HG02798 (cell line): ENCODE measurements around the gene DNAH3.
"Not testable (repeated sequence)": the region's sequence is repeated elsewhere in the genome, so short reads cannot be mapped to it uniquely, and the experiment has no call there.

Source experiments
- ATAC-seq: cut with Tn5 transposase; IDR thresholded peaks from one replicate; pipeline ENCODE4 v1.9.1; 2021; ENCODE audit warnings: mild to moderate bottlenecking; ENCODE audit not compliant: unreplicated experiment, poor library complexity

DNAH3 gene

GRCh38 chr16:20949660-20950059, 201.0 kb downstream of the DNAH3 start:
- ATAC-seq, result no peak

- ATAC-seq, result no peak
These were observed 202.2 kb downstream of the DNAH3 start for GRCh38 chr16:20948444-20948843.

DNA sequence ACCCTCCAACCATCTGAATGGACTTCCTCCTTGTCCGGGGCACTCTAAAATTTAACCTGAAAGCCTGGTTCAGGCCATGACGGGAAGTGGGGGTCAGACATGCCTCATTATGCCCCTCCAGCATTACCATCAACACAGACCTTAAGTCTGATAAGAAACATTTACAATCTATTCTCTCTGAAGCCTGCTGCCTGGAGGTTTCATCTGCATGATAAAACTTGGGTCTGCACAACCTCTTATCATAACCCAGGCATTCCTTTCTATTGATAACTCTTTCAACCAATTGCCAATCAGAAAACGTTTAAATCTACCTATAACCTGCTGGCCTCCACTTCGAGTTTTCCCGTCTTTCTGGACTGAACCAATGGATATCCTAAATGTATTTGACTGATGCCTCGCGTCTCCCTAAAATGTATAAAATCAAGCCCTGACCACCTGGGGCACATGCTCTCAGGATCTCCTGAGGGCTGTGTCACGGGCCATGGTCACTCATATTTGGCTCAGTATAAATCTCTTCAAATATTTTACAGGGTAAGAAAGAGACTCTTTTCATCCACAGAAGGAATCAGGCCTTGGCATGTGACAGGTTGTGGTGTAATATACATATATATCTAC, 204.5 kb downstream of the DNAH3 start:
- ATAC-seq, result no peak

DNA sequence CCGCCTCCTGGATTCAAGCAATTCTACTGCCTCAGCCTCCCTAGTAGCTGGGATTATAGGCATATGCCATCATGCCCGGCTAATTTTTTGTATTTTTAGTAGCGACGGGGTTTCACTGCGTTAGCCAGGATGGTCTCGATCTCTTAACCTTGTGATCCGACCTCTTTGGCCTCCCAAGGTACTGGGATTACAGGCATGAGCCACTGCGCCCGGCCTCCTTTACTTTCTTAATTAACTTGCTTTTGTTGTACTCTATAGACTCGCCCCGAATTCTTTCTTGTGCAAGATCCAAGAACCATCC, 205.1 kb downstream of the DNAH3 start:
- ATAC-seq, result not testable (repeated sequence)

GRCh38 chr16:20944861-20945574, 205.6 kb downstream of the DNAH3 start:
- no peak for ATAC-seq

GRCh38 chr16:20942256-20942655, 208.4 kb downstream of the DNAH3 start:
- no peak for ATAC-seq

- no peak for ATAC-seq
These were observed 209.1 kb downstream of the DNAH3 start for GRCh38 chr16:20941636-20941926.

GRCh38 chr16:20940871-20941635, 209.6 kb downstream of the DNAH3 start:
- no peak for ATAC-seq

GRCh38 chr16:20939611-20940010, 211.0 kb downstream of the DNAH3 start:
- ATAC-seq, result no peak

GRCh38 chr16:20938426-20938825, 212.2 kb downstream of the DNAH3 start:
- ATAC-seq, result no peak

DNA sequence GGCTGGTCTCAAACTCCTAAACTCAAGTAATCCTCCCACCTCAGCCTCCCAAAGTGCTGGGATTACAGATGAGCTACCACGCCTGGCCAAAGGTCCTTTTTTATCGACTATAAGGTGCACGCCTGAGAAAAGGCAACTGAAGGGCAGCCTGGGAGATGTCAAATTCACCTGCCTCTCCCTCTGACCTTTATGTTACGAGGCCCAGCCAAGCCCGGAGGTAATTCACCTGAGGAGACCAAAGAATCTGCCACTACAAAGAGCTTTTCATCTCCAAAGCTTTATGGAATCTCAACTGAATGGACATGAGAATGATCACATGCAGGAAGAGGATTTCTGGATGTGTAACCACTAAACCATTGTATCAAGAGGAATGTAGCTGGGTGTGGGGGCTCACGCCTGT, 212.9 kb downstream of the DNAH3 start:
- ATAC-seq, result no peak

GRCh38 chr16:20933589-20933988, 217.1 kb downstream of the DNAH3 start:
- ATAC-seq, result no peak

DNA sequence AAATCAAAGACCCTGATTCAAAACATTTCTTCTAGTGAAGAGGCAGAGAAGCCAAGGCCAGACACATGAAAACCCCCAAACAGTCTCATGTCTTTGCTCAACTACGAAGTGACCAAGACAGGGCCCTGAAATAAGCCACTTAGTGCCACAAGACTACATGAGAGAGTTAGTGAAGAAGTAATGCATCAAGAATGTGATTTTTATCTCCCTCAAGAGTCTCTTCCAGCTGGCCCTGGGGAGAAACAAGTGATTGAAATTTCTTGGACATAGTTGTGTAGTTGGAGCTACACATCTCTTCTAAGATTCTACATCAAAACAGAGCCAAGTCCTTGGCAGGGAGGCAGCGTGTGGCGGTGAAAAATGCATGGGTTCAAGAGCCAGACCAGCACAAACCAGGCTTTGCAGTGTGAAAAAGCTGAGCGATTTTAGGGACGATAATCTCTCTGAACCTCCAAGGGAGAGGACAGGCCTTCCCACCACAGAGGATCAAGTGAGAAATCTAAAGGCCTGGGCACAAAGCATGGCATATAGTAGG, 219.5 kb downstream of the DNAH3 start:
- ATAC-seq, result no peak

- no peak for ATAC-seq
These were observed 220.3 kb downstream of the DNAH3 start for GRCh38 chr16:20930365-20930690.

DNA sequence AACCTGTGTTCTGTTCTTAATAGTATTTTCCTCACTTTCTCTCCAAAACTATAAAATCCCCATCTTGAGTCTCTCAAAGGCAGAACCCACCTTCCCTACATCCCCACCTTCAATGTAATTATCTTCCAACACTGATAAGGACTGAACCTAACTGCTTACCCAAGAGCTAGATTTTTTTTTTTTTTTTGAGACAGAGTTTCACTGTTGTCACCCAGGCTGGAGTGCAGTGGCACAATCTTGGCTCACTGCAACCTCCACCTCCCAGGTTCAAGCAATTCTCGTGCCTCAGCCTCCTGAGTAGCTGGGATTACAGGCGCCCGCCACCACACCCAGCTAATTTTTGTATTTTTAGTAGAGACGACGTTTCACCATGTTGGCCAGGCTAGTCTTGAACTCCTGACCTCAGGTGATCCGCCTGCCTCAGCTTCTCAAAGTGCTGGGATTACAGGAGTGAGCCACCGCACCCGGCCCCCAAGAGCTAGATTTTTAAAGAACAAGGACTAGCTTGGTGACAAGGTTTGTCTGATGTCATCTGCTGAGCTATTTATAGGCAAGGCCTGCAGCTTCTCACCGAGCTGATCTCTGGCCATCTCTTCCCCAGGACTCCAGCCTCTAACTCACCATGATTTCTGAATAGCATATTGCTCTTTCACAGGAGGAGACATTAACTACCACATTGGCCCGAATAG, 220.8 kb downstream of the DNAH3 start:
- not testable (repeated sequence) for ATAC-seq

GRCh38 chr16:20928774-20929411, 221.8 kb downstream of the DNAH3 start:
- peak; percentile 64 for ATAC-seq

DNA sequence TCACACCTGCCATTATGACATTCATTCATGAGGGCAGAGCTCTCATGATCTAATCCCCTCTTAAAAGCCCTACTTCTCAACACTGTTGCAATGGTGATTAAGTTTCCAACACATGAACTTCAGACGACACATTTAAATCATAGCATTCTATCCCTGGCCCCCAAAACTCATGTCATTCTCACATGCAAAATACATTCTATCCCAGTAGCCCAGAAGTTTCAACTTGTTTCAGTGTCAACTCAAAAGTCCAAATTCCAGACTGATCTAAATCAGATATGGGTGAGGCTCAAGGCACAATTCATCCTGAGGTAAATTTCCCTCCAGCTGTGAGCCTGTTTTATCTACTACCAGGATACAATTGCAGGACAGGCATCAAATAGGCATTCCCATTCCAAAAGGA, 224.9 kb downstream of the DNAH3 start:
- ATAC-seq, result no peak

DNA sequence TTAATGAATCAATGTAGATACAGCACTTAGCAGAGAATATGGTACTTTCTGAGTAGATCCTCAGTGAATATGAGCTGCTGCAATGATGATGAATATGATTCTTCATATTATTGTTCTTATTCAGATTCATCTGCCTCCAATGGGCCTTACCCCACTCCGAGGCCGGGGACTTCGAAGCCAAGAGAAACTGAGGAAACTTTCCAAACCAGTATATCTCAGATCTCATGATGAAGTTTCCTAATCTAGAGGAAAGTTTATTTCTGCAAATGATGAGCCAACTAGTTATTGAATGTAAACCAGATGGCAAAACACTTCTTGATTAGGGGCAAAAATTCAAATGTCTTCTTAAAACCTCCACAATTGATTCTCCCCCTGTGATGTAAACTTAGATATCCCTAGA, 226.8 kb downstream of the DNAH3 start:
- ATAC-seq, result no peak

DNA sequence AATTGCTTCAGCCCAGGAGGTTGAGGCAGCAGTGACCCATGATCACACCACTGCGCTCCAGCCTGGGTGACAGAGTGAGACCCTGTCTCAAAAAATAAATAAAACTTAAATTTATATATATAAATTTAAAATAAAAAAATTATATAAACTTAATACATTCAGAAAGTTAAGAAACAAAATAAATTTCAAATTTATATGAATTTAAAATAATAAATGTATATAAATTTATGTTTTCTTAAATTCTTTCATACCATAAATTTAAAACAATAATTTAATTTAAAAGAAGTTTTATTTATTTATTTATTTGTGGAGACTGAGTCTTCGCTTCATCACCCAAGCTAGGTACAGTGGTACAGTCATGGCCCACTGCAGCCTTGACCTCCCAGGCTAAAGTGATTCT, 229.8 kb downstream of the DNAH3 start:
- ATAC-seq, result no peak

DNA sequence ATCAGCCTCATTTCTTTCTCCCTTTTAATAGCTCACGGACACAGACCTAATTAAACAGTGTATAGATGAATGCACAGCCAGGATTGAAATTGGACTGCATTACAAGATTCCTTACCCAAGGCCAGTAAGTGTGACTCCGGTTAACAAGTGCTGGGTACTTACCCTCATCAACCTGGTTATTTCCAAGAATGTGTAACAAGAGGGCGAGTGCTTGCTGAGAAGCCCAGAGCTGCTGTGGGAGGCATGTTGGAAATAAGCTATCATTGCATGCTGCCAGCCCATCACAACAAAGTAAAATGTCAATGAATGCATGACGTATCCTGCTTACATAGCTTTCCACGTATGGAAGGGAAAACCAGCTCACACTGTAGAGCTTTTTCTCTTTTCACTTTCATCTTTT, 230.6 kb downstream of the DNAH3 start:
- no peak for ATAC-seq
